NB4 (cell line): ENCODE results near the gene RABEPK.
"Not testable (repeated sequence)": the region's sequence is repeated elsewhere in the genome, so short reads cannot be mapped to it uniquely, and the experiment has no call there.

Experiments
- DNase-seq: peaks from one replicate; pipeline ENCODE4 v3.0.0; 2010; ENCODE audit warnings: low read depth
- H3K4me3 ChIP-seq: one replicate; pipeline ENCODE4 v1.5.1; 2011; ENCODE audit warnings: mild to moderate bottlenecking, low read depth, low read length, moderate library complexity
- MYC ChIP-seq: IDR thresholded peaks from 2 replicates; pipeline ENCODE4 v1.6.1; 2011; ENCODE audit warnings: low read depth, low read length
- POLR2A ChIP-seq: IDR thresholded peaks from 2 replicates; pipeline ENCODE4 v1.6.1; 2011; ENCODE audit warnings: mild to moderate bottlenecking; ENCODE audit not compliant: insufficient read length; ENCODE audit errors: extremely low read depth
- TF ChIP-seq, protein P1 (sequence below): IDR thresholded peaks from one replicate; pipeline ENCODE4 v1.5.1; 2012; ENCODE audit warnings: low read depth, low read length
- TF ChIP-seq, protein P2 (sequence below): IDR thresholded peaks from 2 replicates; pipeline ENCODE4 v1.6.1; 2011; ENCODE audit warnings: low read depth, low read length

The RABEPK gene

DNA sequence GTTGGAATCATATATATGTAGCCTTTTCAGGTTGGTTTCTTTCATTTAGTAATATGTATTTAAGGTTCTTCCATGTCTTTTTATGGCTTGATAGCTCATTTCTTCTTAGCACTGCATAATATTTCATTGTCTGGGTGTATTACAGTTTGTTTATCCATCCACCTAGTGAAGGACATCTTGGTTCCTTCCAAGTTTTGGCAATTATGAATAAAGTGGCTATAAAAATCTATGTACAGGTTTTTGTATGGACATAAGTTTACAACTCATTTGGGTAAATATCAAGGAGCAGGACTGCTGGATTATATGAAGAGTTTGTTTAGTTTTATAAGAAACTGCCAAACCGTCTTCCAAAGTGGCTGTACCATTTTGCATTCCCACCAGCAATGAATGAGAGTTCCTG lies 22.5 kb upstream of the RABEPK start:
- TF ChIP-seq POLR2A (no peak), MYC (no peak)
- TF ChIP-seq, protein P1, sequence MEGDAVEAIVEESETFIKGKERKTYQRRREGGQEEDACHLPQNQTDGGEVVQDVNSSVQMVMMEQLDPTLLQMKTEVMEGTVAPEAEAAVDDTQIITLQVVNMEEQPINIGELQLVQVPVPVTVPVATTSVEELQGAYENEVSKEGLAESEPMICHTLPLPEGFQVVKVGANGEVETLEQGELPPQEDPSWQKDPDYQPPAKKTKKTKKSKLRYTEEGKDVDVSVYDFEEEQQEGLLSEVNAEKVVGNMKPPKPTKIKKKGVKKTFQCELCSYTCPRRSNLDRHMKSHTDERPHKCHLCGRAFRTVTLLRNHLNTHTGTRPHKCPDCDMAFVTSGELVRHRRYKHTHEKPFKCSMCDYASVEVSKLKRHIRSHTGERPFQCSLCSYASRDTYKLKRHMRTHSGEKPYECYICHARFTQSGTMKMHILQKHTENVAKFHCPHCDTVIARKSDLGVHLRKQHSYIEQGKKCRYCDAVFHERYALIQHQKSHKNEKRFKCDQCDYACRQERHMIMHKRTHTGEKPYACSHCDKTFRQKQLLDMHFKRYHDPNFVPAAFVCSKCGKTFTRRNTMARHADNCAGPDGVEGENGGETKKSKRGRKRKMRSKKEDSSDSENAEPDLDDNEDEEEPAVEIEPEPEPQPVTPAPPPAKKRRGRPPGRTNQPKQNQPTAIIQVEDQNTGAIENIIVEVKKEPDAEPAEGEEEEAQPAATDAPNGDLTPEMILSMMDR: no peak
- TF ChIP-seq, protein P2, sequence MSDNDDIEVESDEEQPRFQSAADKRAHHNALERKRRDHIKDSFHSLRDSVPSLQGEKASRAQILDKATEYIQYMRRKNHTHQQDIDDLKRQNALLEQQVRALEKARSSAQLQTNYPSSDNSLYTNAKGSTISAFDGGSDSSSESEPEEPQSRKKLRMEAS: no peak

DNA sequence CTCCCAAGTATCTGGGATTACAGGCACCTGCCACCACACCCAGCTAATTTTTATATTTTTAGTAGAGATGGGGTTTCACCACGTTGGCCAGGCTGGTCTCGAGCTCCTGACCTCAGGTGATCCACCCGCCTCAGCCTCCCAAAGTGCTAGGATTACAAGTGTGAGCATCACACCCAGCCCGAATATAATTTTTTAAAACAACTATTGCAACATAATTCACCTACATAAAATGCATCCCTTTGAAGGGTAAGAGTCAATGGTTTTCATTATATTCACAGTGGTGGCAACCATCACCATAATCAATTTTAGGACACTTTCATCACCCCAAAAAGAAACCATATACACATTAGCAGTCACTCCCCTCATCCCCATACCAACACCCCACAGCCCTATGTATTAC lies 20.6 kb upstream of the RABEPK start:
- not testable (repeated sequence) for DNase-seq, H3K4me3 ChIP-seq

More for the DNA sequence above, 22.5 kb upstream of the RABEPK start:
- no peak overlapping the region for H3K4me3 ChIP-seq
- DNase-seq: no peak

DNA sequence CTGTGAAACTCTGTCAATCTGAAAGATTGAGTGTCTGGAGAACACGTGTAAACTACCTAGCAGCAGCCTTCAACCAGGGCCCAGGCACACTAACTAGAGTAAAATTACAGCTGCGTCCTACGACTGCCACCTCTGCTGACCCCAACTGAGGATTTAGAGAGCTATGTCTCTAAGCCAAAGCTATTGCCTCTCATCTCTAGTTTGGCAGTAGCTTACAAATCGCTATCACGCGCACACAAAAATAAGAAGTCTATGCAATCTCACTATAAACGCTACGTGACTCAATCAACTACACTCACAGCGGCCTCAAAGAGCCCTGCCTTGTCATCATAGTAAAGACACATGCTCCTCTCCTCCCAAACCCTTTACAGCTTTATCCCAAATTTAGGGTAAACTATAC lies 19.5 kb upstream of the RABEPK start:
- H3K4me3 ChIP-seq: no peak overlapping the region
- no peak for TF ChIP-seq POLR2A
- TF ChIP-seq, protein P1: no peak
- TF ChIP-seq, protein P2: no peak
- no peak for TF ChIP-seq MYC
- DNase-seq: no peak

DNA sequence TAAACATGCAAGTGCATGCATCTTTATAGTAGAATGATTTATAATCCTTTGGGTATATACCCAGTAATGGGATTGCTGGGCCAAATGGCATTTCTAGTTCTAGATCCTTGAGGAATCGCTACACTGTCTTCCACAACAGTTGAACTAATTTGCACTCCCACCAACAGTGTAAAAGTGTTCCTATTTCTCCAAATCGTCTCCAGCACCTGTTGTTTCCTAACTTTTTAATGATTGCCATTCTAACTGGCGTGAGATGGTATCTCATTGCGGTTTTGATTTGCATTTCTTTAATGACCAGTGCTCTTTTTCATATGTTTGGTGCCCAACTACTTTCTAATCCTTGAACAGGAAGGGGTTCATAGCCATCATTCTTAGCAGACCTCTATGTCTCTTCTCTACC lies 18.6 kb upstream of the RABEPK start:
- H3K4me3 ChIP-seq, DNase-seq: not testable (repeated sequence)

DNA sequence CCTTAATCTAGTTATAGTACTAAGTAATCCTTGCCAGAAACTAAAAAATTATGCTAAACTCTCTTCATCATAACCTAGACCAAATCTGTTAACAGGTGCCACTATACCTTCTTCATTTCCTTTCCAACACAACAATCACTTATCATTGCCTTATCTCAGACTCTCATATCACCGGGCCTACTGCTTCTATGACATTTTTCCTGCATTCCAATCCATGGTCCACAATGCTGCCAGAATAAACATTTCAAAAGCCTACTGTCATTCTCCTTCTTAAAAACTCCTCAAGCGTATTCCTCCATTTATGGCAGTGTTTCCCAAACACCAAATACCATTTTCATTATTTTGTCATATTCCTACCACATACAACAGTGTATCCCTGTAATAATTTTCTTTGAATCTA lies 17.3 kb upstream of the RABEPK start:
- no peak for DNase-seq
- TF ChIP-seq MYC (no peak), POLR2A (no peak)
- TF ChIP-seq, protein P2: no peak
- TF ChIP-seq, protein P1: no peak
- H3K4me3 ChIP-seq: no peak overlapping the region

DNA sequence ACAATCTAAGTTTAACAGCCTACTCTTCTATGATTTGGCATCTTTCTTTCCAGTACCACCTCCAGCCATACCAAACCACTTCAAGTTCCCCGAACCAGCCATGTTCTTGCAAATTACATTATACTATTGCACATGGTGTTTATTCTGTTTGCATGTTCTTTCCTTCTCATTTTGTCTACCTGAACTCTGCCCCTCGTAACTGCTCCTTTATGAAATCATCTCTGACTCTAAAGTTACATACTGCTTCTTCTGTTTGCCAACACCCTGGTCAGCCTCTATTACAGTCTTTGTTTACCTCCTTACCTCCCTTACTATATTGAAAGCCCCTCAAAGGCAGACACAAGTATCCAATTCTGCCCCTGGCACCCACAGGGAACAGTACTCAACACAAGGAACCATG lies 16.8 kb upstream of the RABEPK start:
- no peak overlapping the region for H3K4me3 ChIP-seq
- no peak for DNase-seq
- TF ChIP-seq, protein P1: no peak
- TF ChIP-seq POLR2A (no peak), MYC (no peak)
- TF ChIP-seq, protein P2: no peak

DNA sequence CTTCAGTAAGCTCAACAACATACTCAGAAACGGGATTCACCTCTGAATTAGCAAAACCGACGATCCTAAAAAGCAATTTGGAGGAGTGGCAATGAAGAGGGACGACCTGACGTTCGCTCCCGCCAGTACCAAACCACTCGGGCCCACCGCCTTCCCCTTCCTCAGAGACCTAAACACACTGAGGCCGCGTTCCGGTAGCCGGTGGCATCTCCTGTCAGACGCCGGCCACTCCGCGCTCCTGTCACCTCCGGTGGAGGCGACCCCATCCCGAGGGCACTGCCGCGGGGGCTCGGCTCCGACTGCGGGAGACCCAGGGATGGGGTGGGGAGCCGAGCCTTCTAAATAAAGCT lies 11.4 kb upstream of the RABEPK start:
- H3K4me3 ChIP-seq: peak overlapping the region; percentile 79
- TF ChIP-seq, protein P1: no peak
- TF ChIP-seq, protein P2: no peak
- TF ChIP-seq MYC (no peak), POLR2A (no peak)
- peak; percentile 55 for DNase-seq
